AG04449 (cell line): ENCODE data around the gene TRA2B.

Experiments used
- CTCF ChIA-PET: fragments of 350-600 bp; formaldehyde crosslinking; extraction: SDS; loops from one replicate; lab custom pipeline; 2021; ENCODE audit warnings: antibody characterized with exemption; lab: Yijun Ruan, JAX
- POLR2A ChIA-PET: fragments of 400-600, 350-600 bp; formaldehyde crosslinking; extraction: SDS; loops from one replicate; lab custom pipeline; 2020; ENCODE audit warnings: antibody characterized with exemption, inconsistent platforms; lab: Yijun Ruan, JAX
- DNase-seq: peaks from one replicate; pipeline ENCODE4 v3.0.0-alpha.2; 2010; ENCODE audit warnings: low read depth, low spot score
- H3K4me3 ChIP-seq: 2 replicates; pipeline ENCODE4 v1.5.1; 2011; ENCODE audit warnings: low read depth, mild to moderate bottlenecking, control low read depth, low read length
- CTCF ChIP-seq: IDR thresholded peaks from one replicate; pipeline ENCODE4 v1.5.1; 2011; ENCODE audit warnings: mild to moderate bottlenecking, moderate library complexity, low read length, control low read depth, inconsistent platforms; ENCODE audit not compliant: insufficient read depth; ENCODE audit errors: missing control alignments

Gene TRA2B

GRCh38 chr3:185959609-185960521 is 22.1 kb upstream of the TRA2B start:
- POLR2A ChIA-PET: interaction anchor here (0.6 to 1.0 kb wide), 3 partner anchors 16 to 610 kb away, joined by 3 to 6 read pairs (median 4); no protein-coding TSS in a partner anchor
- no peak for TF ChIP-seq CTCF
- no peak overlapping the region for H3K4me3 ChIP-seq
- DNase-seq: peak; percentile 41
- CTCF ChIA-PET: interaction anchor here (0.8 to 10.1 kb wide), 5 partner anchors 9 to 655 kb away, joined by 4 to 172 read pairs (median 5); no protein-coding TSS in a partner anchor

GRCh38 chr3:185958626-185959025 is 20.8 kb upstream of the TRA2B start:
- no peak for TF ChIP-seq CTCF
- no peak overlapping the region for H3K4me3 ChIP-seq
- no peak for DNase-seq
- POLR2A ChIA-PET: no interaction called here
- CTCF ChIA-PET: interaction anchor here (2.3 to 10.1 kb wide), 2 partner anchors 14 to 19 kb away, joined by 15 to 172 read pairs; no protein-coding TSS in a partner anchor

GRCh38 chr3:185956244-185956643 is 18.4 kb upstream of the TRA2B start:
- no peak for DNase-seq
- no peak overlapping the region for H3K4me3 ChIP-seq
- ChIA-PET POLR2A (no interaction called here), CTCF (interaction anchor here (1.0 to 10.1 kb wide), 6 partner anchors 10 to 584 kb away, joined by 3 to 172 read pairs (median 4); no protein-coding TSS in a partner anchor)
- no peak for TF ChIP-seq CTCF

- POLR2A ChIA-PET: no interaction called here
Measured at GRCh38 chr3:185954366-185954723, 16.5 kb upstream of the TRA2B start.

GRCh38 chr3:185950728-185951127 is 12.9 kb upstream of the TRA2B start:
- CTCF ChIA-PET: no interaction called here
- DNase-seq: no peak
- TF ChIP-seq CTCF: no peak
- H3K4me3 ChIP-seq: no peak overlapping the region
- POLR2A ChIA-PET: no interaction called here

More at GRCh38 chr3:185954366-185954723, 16.5 kb upstream of the TRA2B start:
- DNase-seq: no peak
- no peak overlapping the region for H3K4me3 ChIP-seq
- CTCF ChIA-PET: interaction anchor here (1.1 to 10.1 kb wide), 4 partner anchors 10 to 24 kb away, joined by 5 to 172 read pairs (median 6); no protein-coding TSS in a partner anchor
- TF ChIP-seq CTCF: no peak

- ChIA-PET CTCF (no interaction called here), POLR2A (no interaction called here)
- TF ChIP-seq CTCF: no peak
- no peak for DNase-seq
- H3K4me3 ChIP-seq: no peak overlapping the region
Measured at GRCh38 chr3:185949515-185949914, 11.7 kb upstream of the TRA2B start.
